GDM1 (cell line): ENCODE data around the gene TSN.

ENCODE experiments used
- DNase-seq: peaks from one replicate; lab custom pipeline; 2025; lab: John Stamatoyannopoulos, UW

The TSN gene

DNA sequence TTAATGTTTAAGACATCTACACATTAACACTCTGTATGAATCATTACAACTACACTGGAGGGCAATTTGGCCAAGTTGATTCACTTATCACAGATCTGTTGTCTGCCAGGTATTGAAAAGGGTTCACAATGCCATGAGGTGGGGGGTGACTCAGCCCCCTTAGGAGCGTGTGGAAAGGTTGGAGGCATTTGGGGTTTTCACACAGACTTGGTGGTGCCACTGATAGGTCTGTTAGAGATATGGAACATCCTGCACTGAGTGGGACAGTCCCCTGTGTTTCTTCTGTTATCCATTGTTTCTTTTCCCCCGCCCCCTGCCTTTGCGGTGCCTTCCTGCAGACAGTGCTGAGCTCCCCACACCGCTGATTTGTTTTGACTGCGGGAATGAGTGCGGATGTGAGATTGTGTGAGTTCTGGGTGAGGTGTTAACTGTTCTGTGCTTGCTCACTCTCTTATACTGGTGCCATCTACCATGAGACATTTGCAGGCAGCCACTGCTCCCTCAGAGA, 9.3 kb upstream of the TSN start:
- no peak for DNase-seq

- DNase-seq: no peak
Observed at GRCh38 chr2:121748202-121748601, 7.2 kb upstream of the TSN start.

GRCh38 chr2:121754851-121755236, 607 bp upstream of the TSN start:
- no peak for DNase-seq

GRCh38 chr2:121764681-121765228, 9.3 kb downstream of the TSN start:
- DNase-seq: no peak

- DNase-seq: no peak
Observed at GRCh38 chr2:121766624-121767023, 11.2 kb downstream of the TSN start.

- no peak for DNase-seq
Observed at GRCh38 chr2:121768143-121768755, 12.8 kb downstream of the TSN start.

DNA sequence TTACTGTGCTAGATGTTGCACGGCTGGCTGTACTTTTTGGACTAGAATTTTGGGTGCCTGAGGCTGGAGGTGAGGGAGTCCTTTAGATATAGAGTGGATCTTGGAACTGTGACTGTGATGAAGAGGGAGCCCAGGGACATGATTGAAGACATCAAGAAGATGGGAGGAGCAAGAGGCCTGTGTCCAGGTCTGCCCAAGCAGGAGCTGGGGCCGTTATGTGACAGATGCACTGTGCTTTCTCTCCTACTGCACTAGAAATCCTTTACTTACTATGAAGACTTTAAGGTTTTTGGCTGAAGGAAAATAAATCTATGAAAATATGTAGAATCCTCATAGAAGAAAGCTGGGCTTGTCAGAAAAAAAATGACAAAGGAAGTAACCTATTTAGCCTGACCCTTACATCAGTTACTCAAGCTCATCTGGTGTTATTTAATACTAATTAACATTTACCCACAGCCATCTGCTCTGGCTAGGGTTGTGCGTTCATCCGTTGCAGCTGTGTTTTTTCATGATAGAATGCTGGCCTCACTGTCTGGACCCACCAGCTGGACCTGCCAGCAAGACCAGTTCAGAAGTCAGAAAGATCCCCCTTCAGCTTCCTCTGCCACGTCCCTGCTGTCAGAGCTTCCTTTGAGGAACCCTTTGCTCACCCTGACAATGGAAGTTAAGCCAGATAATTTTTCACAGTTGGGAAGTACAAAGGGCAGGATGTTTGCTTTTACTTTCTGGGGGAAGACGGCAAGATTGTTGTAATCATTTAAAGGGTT, 16.7 kb downstream of the TSN start:
- no peak for DNase-seq

GRCh38 chr2:121774235-121774634, 18.8 kb downstream of the TSN start:
- DNase-seq: no peak

- no peak for DNase-seq
Observed at GRCh38 chr2:121776361-121776760, 20.9 kb downstream of the TSN start.

DNA sequence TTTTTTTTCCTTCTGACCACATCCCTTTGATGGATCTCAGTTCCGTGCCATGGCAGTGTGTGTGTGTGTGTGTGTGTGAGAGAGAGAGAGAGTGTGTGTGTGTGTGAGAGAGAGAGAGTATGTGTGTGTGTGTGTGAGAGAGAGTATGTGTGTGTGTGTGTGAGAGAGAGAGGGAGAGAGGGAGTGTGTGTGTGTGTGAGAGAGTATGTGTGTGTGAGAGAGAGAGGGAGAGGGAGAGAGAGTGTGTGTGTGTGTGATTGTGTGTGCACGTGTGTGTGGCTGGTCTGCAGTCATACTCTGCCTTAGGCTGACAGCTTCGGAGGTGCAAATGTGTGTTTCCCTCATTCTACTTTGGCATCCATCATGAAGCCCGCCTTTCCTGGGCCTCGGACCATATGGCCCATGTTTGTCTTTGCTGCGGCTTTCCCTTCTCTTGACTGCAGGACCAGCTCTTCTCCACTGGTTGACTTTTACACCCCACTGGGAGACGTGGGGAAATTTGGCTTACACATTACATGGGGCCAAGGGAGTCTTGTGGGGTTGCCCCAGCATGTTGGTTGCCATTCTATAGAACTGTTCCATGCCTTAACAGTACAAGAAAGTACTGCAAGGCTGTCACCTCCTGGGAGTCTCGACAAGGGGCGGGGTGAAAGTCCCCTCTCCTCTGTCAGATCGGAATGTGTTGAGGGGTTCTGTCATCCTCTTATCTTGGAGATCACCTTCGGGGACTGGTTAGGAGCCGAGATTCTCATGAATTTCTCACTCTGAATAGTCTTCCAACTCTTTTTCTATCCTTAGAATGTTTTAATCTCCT, 21.6 kb downstream of the TSN start:
- DNase-seq: no peak

GRCh38 chr2:121777699-121778058, 22.2 kb downstream of the TSN start:
- no peak for DNase-seq

DNA sequence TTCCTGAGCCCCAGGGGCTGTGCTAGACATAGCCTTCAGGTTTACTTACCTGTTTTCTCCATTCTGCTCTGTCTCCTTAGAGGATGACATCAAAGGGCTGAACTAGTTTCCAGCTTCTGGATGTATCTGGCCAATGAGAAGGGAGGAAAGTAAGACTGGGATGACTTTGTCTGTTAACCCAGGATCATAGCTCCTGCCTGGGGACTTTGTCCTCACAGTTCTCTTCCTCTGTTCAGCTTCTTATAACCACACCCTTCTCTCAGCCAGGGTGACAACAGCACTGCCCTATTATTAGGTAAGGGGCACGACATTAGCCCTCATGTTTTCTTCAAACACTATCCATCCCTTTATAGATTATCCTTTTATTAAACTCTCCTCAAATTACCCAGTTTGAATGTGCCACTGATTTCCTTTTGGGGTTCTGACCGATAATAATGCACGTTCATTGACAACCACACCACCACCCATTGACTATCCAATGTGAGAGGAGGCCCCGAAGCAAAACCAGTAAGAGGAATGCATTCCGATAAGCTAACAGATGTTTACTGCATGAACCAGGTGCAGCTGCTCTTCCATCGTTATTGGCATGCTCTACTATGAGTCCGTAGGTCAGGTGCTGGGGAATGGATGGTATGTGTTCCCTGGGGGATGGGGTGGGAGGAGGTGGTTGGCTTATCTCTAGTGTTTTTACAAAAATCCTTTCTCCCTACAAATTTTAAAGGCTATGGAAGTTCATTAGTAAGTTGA, 23.5 kb downstream of the TSN start:
- no peak for DNase-seq

DNA sequence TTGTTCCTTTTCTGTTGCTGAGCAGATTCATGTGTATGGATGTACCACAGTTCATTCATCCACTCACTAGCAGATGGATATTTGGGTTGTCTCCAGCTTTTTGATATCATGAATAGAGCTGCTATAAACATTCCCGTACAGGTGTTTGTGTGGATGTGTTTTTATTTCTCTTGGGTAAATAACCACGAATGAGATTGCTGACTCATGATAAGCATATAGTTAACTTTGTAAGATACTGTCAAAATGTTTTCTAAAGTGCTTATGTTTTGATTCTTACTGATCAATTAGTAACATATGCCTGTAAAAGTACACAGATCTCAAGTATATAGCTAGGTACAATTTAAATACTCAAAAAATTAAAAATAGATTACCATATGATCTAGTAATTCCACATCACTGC, 27.7 kb downstream of the TSN start:
- no peak for DNase-seq

DNA sequence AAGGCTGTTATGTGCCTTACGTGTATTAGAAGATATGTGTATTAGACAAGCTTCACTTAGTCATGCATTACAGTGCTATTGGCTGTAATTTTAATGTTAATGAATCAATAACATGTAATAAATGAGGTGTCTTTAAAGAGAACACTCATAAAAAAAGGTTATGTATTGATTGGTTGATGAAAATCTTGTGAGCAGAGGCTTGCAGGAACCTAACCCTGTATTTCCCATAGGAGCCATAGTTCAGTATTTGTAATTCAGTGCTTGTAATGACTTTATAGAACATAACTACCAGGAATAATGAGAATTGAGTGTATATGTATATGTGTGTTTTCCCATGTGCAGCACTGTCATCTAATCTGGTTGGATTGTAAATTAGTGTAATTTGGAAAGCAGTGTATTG, 33.2 kb downstream of the TSN start:
- no peak for DNase-seq

GRCh38 chr2:121790276-121790956, 35.0 kb downstream of the TSN start:
- no peak for DNase-seq

GRCh38 chr2:121791290-121791689, 35.8 kb downstream of the TSN start:
- DNase-seq: no peak

GRCh38 chr2:121791801-121792221, 36.4 kb downstream of the TSN start:
- DNase-seq: no peak

GRCh38 chr2:121793816-121794215, 38.4 kb downstream of the TSN start:
- DNase-seq: no peak

DNA sequence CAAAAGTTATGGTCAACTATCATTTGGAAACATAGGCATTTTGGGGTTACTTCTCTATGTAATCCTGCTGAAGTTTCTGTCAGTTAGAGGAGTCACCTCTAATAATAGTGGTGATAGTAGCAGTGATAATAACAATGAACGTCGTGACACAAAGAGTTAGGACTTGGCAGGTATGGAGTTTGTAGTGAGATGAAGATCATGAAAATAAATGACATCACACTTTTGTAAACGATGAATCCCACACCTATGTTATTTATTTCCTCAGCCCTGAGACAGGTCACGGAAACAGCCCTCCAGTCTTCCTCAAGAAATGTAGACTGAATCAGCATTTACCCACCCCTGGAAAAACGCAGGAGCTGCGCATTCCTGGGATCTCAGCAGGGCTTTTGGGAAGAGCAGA, 38.8 kb downstream of the TSN start:
- DNase-seq: no peak

- no peak for DNase-seq
Observed at GRCh38 chr2:121796239-121796638, 40.8 kb downstream of the TSN start.

GRCh38 chr2:121798617-121799016, 43.2 kb downstream of the TSN start:
- DNase-seq: no peak
